ENCODE data around the gene ODF2L. TPM values are rescaled to one million over a fixed set of nuclear protein-coding genes. Genes with fewer than 3 reads are reported as not detected.

Gene ODF2L
- total and polyA plus RNA-seq, 2 experiments from 2014 or later, result 32.4 to 58.9 TPM

GRCh38 chr1:86396498-86396890 is 371 bp upstream of the ODF2L start:
- no peaks in the 10 kb centered on the region for H3K4me1 ChIP-seq (ENCODE audit: insufficient read depth)
- DNase-seq (ENCODE audit: low spot score), result peak; percentile 18
- peak overlapping the region; percentile 59 for H2AFZ ChIP-seq
- H3K27ac ChIP-seq, result peak overlapping the region; percentile 59
- H3K9me2 ChIP-seq (replicated peaks; ENCODE audit: insufficient read depth), result no peaks in the 10 kb centered on the region
- no peaks in the 10 kb centered on the region for H3K36me3 ChIP-seq (replicated peaks; ENCODE audit: insufficient read depth, low read depth)
- peak overlapping the region; percentile 79 for H3K4me3 ChIP-seq
- peaks cover 42% of the 10 kb centered on the region for H3K79me2 ChIP-seq
- no peaks in the 10 kb centered on the region for H3K27me3 ChIP-seq
- H3K9me3 ChIP-seq (ENCODE audit: low read depth), result no peaks in the 10 kb centered on the region
- H4K20me1 ChIP-seq (ENCODE audit: insufficient read depth, poor library complexity, severe bottlenecking), result no peaks in the 10 kb centered on the region
- 5% methylated on average over 9 of the region's 9 CpGs for WGBS (ENCODE audit: low lambda C conversion rate, missing lambda C conversion rate)
- TF ChIP-seq, protein P1, sequence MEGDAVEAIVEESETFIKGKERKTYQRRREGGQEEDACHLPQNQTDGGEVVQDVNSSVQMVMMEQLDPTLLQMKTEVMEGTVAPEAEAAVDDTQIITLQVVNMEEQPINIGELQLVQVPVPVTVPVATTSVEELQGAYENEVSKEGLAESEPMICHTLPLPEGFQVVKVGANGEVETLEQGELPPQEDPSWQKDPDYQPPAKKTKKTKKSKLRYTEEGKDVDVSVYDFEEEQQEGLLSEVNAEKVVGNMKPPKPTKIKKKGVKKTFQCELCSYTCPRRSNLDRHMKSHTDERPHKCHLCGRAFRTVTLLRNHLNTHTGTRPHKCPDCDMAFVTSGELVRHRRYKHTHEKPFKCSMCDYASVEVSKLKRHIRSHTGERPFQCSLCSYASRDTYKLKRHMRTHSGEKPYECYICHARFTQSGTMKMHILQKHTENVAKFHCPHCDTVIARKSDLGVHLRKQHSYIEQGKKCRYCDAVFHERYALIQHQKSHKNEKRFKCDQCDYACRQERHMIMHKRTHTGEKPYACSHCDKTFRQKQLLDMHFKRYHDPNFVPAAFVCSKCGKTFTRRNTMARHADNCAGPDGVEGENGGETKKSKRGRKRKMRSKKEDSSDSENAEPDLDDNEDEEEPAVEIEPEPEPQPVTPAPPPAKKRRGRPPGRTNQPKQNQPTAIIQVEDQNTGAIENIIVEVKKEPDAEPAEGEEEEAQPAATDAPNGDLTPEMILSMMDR (IDR thresholded peaks at IDR 0.05; ENCODE audit: poor library complexity), result no peak
- TF ChIP-seq EZH2 (IDR thresholded peaks at IDR 0.05; ENCODE audit: borderline replicate concordance), result no peak
- TF ChIP-seq EZH2phosphoT487 (IDR thresholded peaks at IDR 0.05; ENCODE audit: low read depth, severe bottlenecking, unreplicated experiment), result no peak
- H3K4me2 ChIP-seq, result peak overlapping the region; percentile 73

- Histone ChIP-seq H3K27me3 (no peaks in the 10 kb centered on the region), H4K20me1 (ENCODE audit: insufficient read depth, poor library complexity, severe bottlenecking) (no peaks in the 10 kb centered on the region), H3K4me3 (no peak overlapping the region), H3K9me2 (replicated peaks; ENCODE audit: insufficient read depth) (no peaks in the 10 kb centered on the region), H3K36me3 (replicated peaks; ENCODE audit: insufficient read depth, low read depth) (no peaks in the 10 kb centered on the region), H3K79me2 (peaks cover 61% of the 10 kb centered on the region), H3K9me3 (ENCODE audit: low read depth) (no peaks in the 10 kb centered on the region), H3K4me2 (peak overlapping the region; percentile 73), H2AFZ (no peak overlapping the region), H3K27ac (peak overlapping the region; percentile 4), H3K4me1 (ENCODE audit: insufficient read depth) (no peaks in the 10 kb centered on the region)
- TF ChIP-seq EZH2phosphoT487 (IDR thresholded peaks at IDR 0.05; ENCODE audit: low read depth, severe bottlenecking, unreplicated experiment), result no peak
- TF ChIP-seq, protein P1 (IDR thresholded peaks at IDR 0.05; ENCODE audit: poor library complexity), result no peak
- no peak for TF ChIP-seq EZH2 (IDR thresholded peaks at IDR 0.05; ENCODE audit: borderline replicate concordance)
- WGBS (ENCODE audit: low lambda C conversion rate, missing lambda C conversion rate), result 81% methylated on average over 2 of the region's 2 CpGs
- no peak for DNase-seq (ENCODE audit: low spot score)
Observed at GRCh38 chr1:86394416-86394815, 1.7 kb downstream of the ODF2L start.

GRCh38 chr1:86389307-86389706 is 6.8 kb downstream of the ODF2L start:
- Histone ChIP-seq H2AFZ (no peak overlapping the region), H3K9me3 (ENCODE audit: low read depth) (no peaks in the 10 kb centered on the region), H3K79me2 (peaks cover 73% of the 10 kb centered on the region), H3K4me1 (ENCODE audit: insufficient read depth) (no peaks in the 10 kb centered on the region), H3K4me2 (no peak overlapping the region), H3K4me3 (no peak overlapping the region), H3K27me3 (no peaks in the 10 kb centered on the region), H3K9me2 (replicated peaks; ENCODE audit: insufficient read depth) (no peaks in the 10 kb centered on the region), H4K20me1 (ENCODE audit: insufficient read depth, poor library complexity, severe bottlenecking) (no peaks in the 10 kb centered on the region), H3K36me3 (replicated peaks; ENCODE audit: insufficient read depth, low read depth) (no peaks in the 10 kb centered on the region), H3K27ac (no peak overlapping the region)
- TF ChIP-seq EZH2 (IDR thresholded peaks at IDR 0.05; ENCODE audit: borderline replicate concordance), result no peak
- TF ChIP-seq EZH2phosphoT487 (IDR thresholded peaks at IDR 0.05; ENCODE audit: low read depth, severe bottlenecking, unreplicated experiment), result no peak
- TF ChIP-seq, protein P1 (IDR thresholded peaks at IDR 0.05; ENCODE audit: poor library complexity), result no peak
- DNase-seq (ENCODE audit: low spot score), result no peak

DNA sequence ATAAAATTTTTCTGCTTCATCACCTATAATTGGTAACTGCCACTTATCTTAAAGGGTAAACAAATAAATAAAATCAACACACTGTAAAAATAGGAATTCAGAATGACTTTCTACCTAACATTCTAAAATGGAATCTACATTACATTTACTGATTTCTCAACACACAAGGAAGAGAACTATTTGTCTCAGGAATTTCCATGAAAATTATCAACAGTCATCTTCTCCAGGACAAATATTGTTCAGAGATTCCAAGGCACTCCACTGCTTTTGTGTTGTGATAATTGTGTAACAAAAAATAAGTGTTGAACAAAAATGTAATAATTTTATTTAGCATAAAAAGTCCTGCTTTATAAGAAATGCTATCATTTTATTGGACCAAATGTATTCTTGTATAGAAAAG is 7.3 kb downstream of the ODF2L start:
- no peak overlapping the region for H3K27ac ChIP-seq
- H3K36me3 ChIP-seq (replicated peaks; ENCODE audit: insufficient read depth, low read depth), result no peaks in the 10 kb centered on the region
- H2AFZ ChIP-seq, result no peak overlapping the region
- no peaks in the 10 kb centered on the region for H3K9me2 ChIP-seq (replicated peaks; ENCODE audit: insufficient read depth)
- TF ChIP-seq EZH2 (IDR thresholded peaks at IDR 0.05; ENCODE audit: borderline replicate concordance), result no peak
- TF ChIP-seq EZH2phosphoT487 (IDR thresholded peaks at IDR 0.05; ENCODE audit: low read depth, severe bottlenecking, unreplicated experiment), result no peak
- TF ChIP-seq, protein P1 (IDR thresholded peaks at IDR 0.05; ENCODE audit: poor library complexity), result no peak
- H3K4me3 ChIP-seq, result no peak overlapping the region
- H3K4me2 ChIP-seq, result no peak overlapping the region
- H3K4me1 ChIP-seq (ENCODE audit: insufficient read depth), result no peaks in the 10 kb centered on the region
- H3K27me3 ChIP-seq, result no peaks in the 10 kb centered on the region
- peaks cover 68% of the 10 kb centered on the region for H3K79me2 ChIP-seq
- DNase-seq (ENCODE audit: low spot score), result no peak
- H4K20me1 ChIP-seq (ENCODE audit: insufficient read depth, poor library complexity, severe bottlenecking), result no peaks in the 10 kb centered on the region
- H3K9me3 ChIP-seq (ENCODE audit: low read depth), result no peaks in the 10 kb centered on the region
